GM23338 (cell line): ENCODE measurements around the gene ATAD1. TPM values are rescaled to one million over a fixed set of nuclear protein-coding genes. Genes with fewer than 3 reads are reported as not detected.

ENCODE experiments used
- ATAC-seq: fragments of 200-7000 bp; cut with Tn5 transposase; 3 replicates; pipeline ENCODE4 v1.9.1; 2020
- DNase-seq: peaks from one replicate; pipeline ENCODE4 v3.0.0-alpha.2; 2015; ENCODE audit warnings: low spot score
- H2AFZ ChIP-seq: fragments of 200-600 bp; sonication (generic); 2 replicates; pipeline ENCODE4 v1.8.0; 2016; ENCODE audit warnings: antibody characterized with exemption, mild to moderate bottlenecking, moderate library complexity
- H3F3A ChIP-seq: fragments of 200-600 bp; sonication (generic); replicated peaks from 2 replicates; pipeline ENCODE4 v1.8.0; 2017; ENCODE audit warnings: antibody characterized with exemption, mixed run types, low read depth
- H3K27ac ChIP-seq: fragments of 200-600 bp; sonication (generic); 2 replicates; pipeline ENCODE4 v1.6.1; 2016; ENCODE audit warnings: low read depth
- H3K27me3 ChIP-seq: fragments of 200-600 bp; sonication (generic); 2 replicates; pipeline ENCODE4 v1.8.0; 2016; ENCODE audit warnings: mild to moderate bottlenecking, mixed run types, moderate library complexity; ENCODE audit not compliant: insufficient read depth
- H3K36me3 ChIP-seq: fragments of 200-600 bp; sonication (generic); 2 replicates; pipeline ENCODE4 v1.8.0; 2016; ENCODE audit warnings: mild to moderate bottlenecking; ENCODE audit not compliant: insufficient read depth
- H3K4me1 ChIP-seq: fragments of 200-600 bp; sonication (generic); 2 replicates; pipeline ENCODE4 v1.8.0; 2016; ENCODE audit warnings: mild to moderate bottlenecking, moderate library complexity; ENCODE audit not compliant: insufficient read depth
- H3K4me2 ChIP-seq: fragments of 200-600 bp; sonication (generic); 2 replicates; pipeline ENCODE4 v1.7.1; 2017; ENCODE audit warnings: mixed run types
- H3K4me3 ChIP-seq: fragments of 200-600 bp; sonication (generic); 2 replicates; pipeline ENCODE4 v1.6.1; 2016; ENCODE audit warnings: mixed run types
- H3K79me2 ChIP-seq: fragments of 200-600 bp; sonication (generic); replicated peaks from 2 replicates; pipeline ENCODE4 v1.8.0; 2017; ENCODE audit warnings: mild to moderate bottlenecking; ENCODE audit not compliant: insufficient read depth
- H3K9me2 ChIP-seq: fragments of 200-600 bp; sonication (generic); 2 replicates; pipeline ENCODE4 v1.8.0; 2017; ENCODE audit not compliant: insufficient read depth
- H4K20me1 ChIP-seq: fragments of 200-600 bp; sonication (generic); replicated peaks from 2 replicates; pipeline ENCODE4 v1.8.0; 2017; ENCODE audit warnings: mild to moderate bottlenecking; ENCODE audit not compliant: insufficient read depth
- H3K27ac Mint-ChIP-seq: 2 replicates; pipeline ENCODE4 v1.8.0; 2020; ENCODE audit warnings: inconsistent platforms, mild to moderate bottlenecking, moderate library complexity, mixed read lengths
- H3K27me3 Mint-ChIP-seq: 3 replicates; pipeline ENCODE4 v1.8.0; 2022; ENCODE audit warnings: low read depth, mild to moderate bottlenecking, moderate library complexity, mixed read lengths, inconsistent platforms; ENCODE audit not compliant: insufficient read depth, poor library complexity
- H3K36me3 Mint-ChIP-seq: 3 replicates; pipeline ENCODE4 v1.8.0; 2021; ENCODE audit warnings: low read depth, mild to moderate bottlenecking, inconsistent platforms, moderate library complexity, mixed read lengths
- H3K4me1 Mint-ChIP-seq: 3 replicates; pipeline ENCODE4 v1.8.0; 2020; ENCODE audit warnings: mild to moderate bottlenecking, inconsistent platforms, mixed read lengths
- H3K4me3 Mint-ChIP-seq: 3 replicates; pipeline ENCODE4 v1.8.0; 2021; ENCODE audit warnings: moderate library complexity, mild to moderate bottlenecking, inconsistent platforms, mixed read lengths
- H3K9me3 Mint-ChIP-seq: 3 replicates; pipeline ENCODE4 v1.8.0; 2020; ENCODE audit warnings: moderate library complexity, mild to moderate bottlenecking, inconsistent platforms, mixed read lengths
- CREB1 ChIP-seq: fragments of 250-450 bp; sonication (Bioruptor Pico); IDR thresholded peaks from 2 replicates; pipeline ENCODE4 v1.5.0; 2020; ENCODE audit warnings: low read depth, mild to moderate bottlenecking, moderate library complexity
- CTCF ChIP-seq, 2 experiments: fragments of 200-600 bp in 1 of 2; sonication (generic) in 1 of 2; conservative IDR thresholded peaks; 2 replicates each; pipeline versions ENCODE4 v1.5.1 to v1.6.1; 2016 to 2017; ENCODE audit warnings: antibody characterized with exemption in 2 of 2, low read depth in 2 of 2, mild to moderate bottlenecking in 2 of 2, moderate library complexity in 1 of 2
- ETS1 ChIP-seq: IDR thresholded peaks from 2 replicates; pipeline ENCODE4 v1.6.1; 2016; ENCODE audit warnings: antibody characterized with exemption
- EZH2 ChIP-seq: fragments of 200-600 bp; sonication (generic); IDR thresholded peaks from one replicate; pipeline ENCODE4 v1.8.0; 2017; ENCODE audit warnings: antibody characterized with exemption, mild to moderate bottlenecking, low read depth; ENCODE audit not compliant: unreplicated experiment
- EZH2phosphoT487 ChIP-seq: fragments of 200-600 bp; sonication (generic); IDR thresholded peaks from one replicate; pipeline ENCODE4 v1.8.1; 2018; ENCODE audit warnings: antibody characterized with exemption; ENCODE audit not compliant: unreplicated experiment
- JUNB ChIP-seq: IDR thresholded peaks from one replicate; pipeline ENCODE4 v1.6.1; 2016; ENCODE audit warnings: antibody characterized with exemption; ENCODE audit not compliant: unreplicated experiment
- NANOG ChIP-seq: IDR thresholded peaks from 2 replicates; pipeline ENCODE4 v1.6.1; 2016; ENCODE audit warnings: antibody characterized with exemption, borderline replicate concordance
- POLR2AphosphoS5 ChIP-seq: IDR thresholded peaks from 2 replicates; pipeline ENCODE4 v1.6.1; 2016; ENCODE audit warnings: antibody characterized with exemption, low read depth
- REST ChIP-seq: IDR thresholded peaks from one replicate; pipeline ENCODE4 v1.6.1; 2018; ENCODE audit warnings: antibody characterized with exemption; ENCODE audit not compliant: unreplicated experiment
- STAT1 ChIP-seq: IDR thresholded peaks from one replicate; pipeline ENCODE4 v1.6.1; 2016; ENCODE audit warnings: antibody characterized with exemption; ENCODE audit not compliant: unreplicated experiment
- ZNF114 ChIP-seq: fragments of 250-450 bp; sonication (Bioruptor Pico); IDR thresholded peaks from 2 replicates; pipeline ENCODE4 v1.5.0; 2020; ENCODE audit warnings: mild to moderate bottlenecking, moderate library complexity
- ZNF331 ChIP-seq: fragments of 250-450 bp; sonication (Bioruptor Pico); IDR thresholded peaks from 2 replicates; pipeline ENCODE4 v1.5.0; 2020; ENCODE audit warnings: low read depth, mild to moderate bottlenecking, moderate library complexity
- ZNF462 ChIP-seq: fragments of 250-450 bp; sonication (Bioruptor Pico); IDR thresholded peaks from 2 replicates; pipeline ENCODE4 v1.5.0; 2020; ENCODE audit warnings: mild to moderate bottlenecking, moderate library complexity
- polyA plus RNA-seq: library from polyadenylated mRNA; unstranded; fragments of >200 nt; fragmentation: Nextera tagmentation; extraction: Ambion mirVana; gene quantifications from 2 replicates; pipeline ENCODE4 v1.2.1, GENCODE V29; 2016
- total RNA-seq: library from RNA; depleted of rRNA; stranded (reverse); fragments of >200 nt; shearing (Covaris generic); gene quantifications from 2 replicates; pipeline ENCODE4 v1.2.3, GENCODE V29; 2014

The ATAD1 gene
- total and polyA plus RNA-seq, 2 experiments from 2014 or later, result 30.3 to 49.6 TPM

DNA sequence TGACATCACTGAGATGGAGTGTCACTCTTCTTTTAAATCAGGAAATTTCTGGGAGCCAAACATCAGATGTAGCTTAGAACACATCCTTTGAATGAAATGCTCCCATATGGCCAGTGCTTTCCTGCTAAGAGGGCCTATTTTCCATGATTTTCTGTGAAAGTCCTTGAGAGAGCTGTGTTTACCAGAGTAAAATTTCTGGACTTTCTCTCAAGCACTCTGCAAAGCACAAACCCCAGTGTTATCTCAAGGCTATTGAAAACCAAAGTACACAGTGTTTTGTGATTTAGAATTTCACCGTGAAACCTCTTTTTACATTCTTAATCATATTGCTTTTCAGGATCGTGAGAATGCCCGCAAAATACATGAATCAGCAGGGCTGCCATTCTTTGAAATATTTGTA is 104.3 kb downstream of the ATAD1 start:
- Histone ChIP-seq H2AFZ (no peak overlapping the region), H3K4me2 (no peak overlapping the region), H3K36me3 (peaks cover 9% of the 10 kb centered on the region; the same call in 1 of the 2 replicates), H3K27me3 (no peaks in the 10 kb centered on the region), H3K4me1 (no peaks in the 10 kb centered on the region), H3K79me2 (no peaks in the 10 kb centered on the region), H3K4me3 (no peak overlapping the region), H4K20me1 (no peaks in the 10 kb centered on the region), H3K27ac (no peak overlapping the region), H3F3A (no peaks in the 10 kb centered on the region; the same call in 1 of the 2 replicates), H3K9me2 (no peaks in the 10 kb centered on the region)
- Mint-ChIP-seq H3K27ac (0 out of 2 replicates have a peak overlapping the region, but pooled peaks have one; percentile 26), H3K9me3 (no peaks in the 10 kb centered on the region), H3K4me3 (no peak overlapping the region), H3K4me1 (peaks cover 12% of the 10 kb centered on the region), H3K36me3 (peaks cover 16% of the 10 kb centered on the region), H3K27me3 (peaks cover 4% of the 10 kb centered on the region)
- ATAC-seq (no peak), DNase-seq (no peak)
- no peak for TF ChIP-seq STAT1
- TF ChIP-seq ZNF114 (CRISPR knock-in tag), result no peak
- no peak for TF ChIP-seq CTCF (conservative IDR thresholded peaks at IDR 0.05; ENCODE audit: low read depth in 2 of 2)
- TF ChIP-seq ZNF331 (CRISPR knock-in tag), result no peak
- TF ChIP-seq EZH2phosphoT487, result no peak
- no peak for TF ChIP-seq NANOG
- TF ChIP-seq ETS1, result no peak
- no peak for TF ChIP-seq EZH2
- TF ChIP-seq CREB1, result no peak
- no peak for TF ChIP-seq JUNB
- TF ChIP-seq ZNF462 (CRISPR knock-in tag), result no peak
- no peak for TF ChIP-seq REST
- TF ChIP-seq POLR2AphosphoS5, result no peak
